A549 (cell line): ENCODE results near the gene SEC31A. TPM values are rescaled to one million over a fixed set of nuclear protein-coding genes. Genes with fewer than 3 reads are reported as not detected.
"Not testable (repeated sequence)": the region's sequence is repeated elsewhere in the genome, so short reads cannot be mapped to it uniquely, and the experiment has no call there.

ENCODE experiments used
- ATAC-seq, 2 experiments: fragments of 200-7000 bp in 1 of 2; fragments of >200 bp in 1 of 2; cut with Nextera tagmentation in 1 of 2; cut with Tn5 transposase in 1 of 2; 3 replicates each; pipeline versions ENCODE4 v1.8.0 to v1.9.1; 2018 to 2020; ENCODE audit warnings: mild to moderate bottlenecking in 1 of 2, moderate library complexity in 1 of 2
- CTCF ChIA-PET: fragments of 300-600 bp; sonication (Branson Sonifier 250); formaldehyde crosslinking; extraction: SDS; loops from one replicate; lab custom pipeline; 2021; ENCODE audit warnings: antibody characterized with exemption, inconsistent platforms; lab: Yijun Ruan, JAX
- POLR2A ChIA-PET: fragments of 350-600 bp; formaldehyde crosslinking; extraction: SDS; loops from one replicate; lab custom pipeline; 2021; ENCODE audit warnings: antibody characterized with exemption, inconsistent platforms; lab: Yijun Ruan, JAX
- DNase-seq, 2 experiments: peaks; one replicate each; pipeline versions ENCODE4 v3.0.0 to v3.0.0-alpha.2; 2011 to 2016; ENCODE audit warnings: low read depth in 1 of 2, low spot score in 1 of 2
- FAIRE-seq: peaks from 2 replicates; lab custom pipeline; 2011; peaks lifted over from hg19 to GRCh38; lab: Jason Lieb, UNC
- H3K27ac ChIP-seq, 2 experiments: fragments of >200 bp; sonication (Bioruptor Twin); formaldehyde crosslinking; 3 replicates each; pipeline ENCODE4 v1.5.1; 2016 to 2017
- H3K4me1 ChIP-seq: fragments of >200 bp; sonication (Bioruptor Twin); formaldehyde crosslinking; 3 replicates; pipeline ENCODE4 v1.6.1; 2016
- H3K4me2 ChIP-seq: fragments of >200 bp; sonication (Bioruptor Twin); formaldehyde crosslinking; 3 replicates; pipeline ENCODE4 v1.6.1; 2016
- H3K4me3 ChIP-seq: fragments of >200 bp; sonication (Bioruptor Twin); formaldehyde crosslinking; 3 replicates; pipeline ENCODE4 v1.5.1; 2016
- H3K9me3 ChIP-seq: fragments of >200 bp; sonication (Bioruptor Twin); formaldehyde crosslinking; 3 replicates; pipeline ENCODE4 v1.6.1; 2016
- ATOH8 ChIP-seq: fragments of 250-450 bp; sonication (Bioruptor Pico); IDR thresholded peaks from 2 replicates; pipeline ENCODE4 v1.5.0; 2020; ENCODE audit warnings: low read depth, mild to moderate bottlenecking, moderate library complexity
- BHLHE40 ChIP-seq: IDR thresholded peaks from 2 replicates; pipeline ENCODE4 v1.6.1; 2012; ENCODE audit warnings: low read depth, low read length, inconsistent platforms
- CBX8 ChIP-seq: fragments of 200-600 bp; sonication (generic); IDR thresholded peaks from 2 replicates; pipeline ENCODE4 v1.6.1; 2016
- CEBPB ChIP-seq, 2 experiments: fragments of >200 bp in 1 of 2; sonication (Bioruptor Twin) in 1 of 2; formaldehyde crosslinking in 1 of 2; IDR thresholded peaks; 2 replicates each; pipeline ENCODE4 v1.6.1; 2012 to 2016
- E2F6 ChIP-seq: IDR thresholded peaks from 2 replicates; pipeline ENCODE4 v1.6.1; 2012; ENCODE audit warnings: low read depth, borderline replicate concordance
- EHMT2 ChIP-seq: fragments of 200-600 bp; sonication (generic); IDR thresholded peaks from 2 replicates; pipeline ENCODE4 v1.6.1; 2016; ENCODE audit warnings: antibody characterized with exemption, low read depth, mild to moderate bottlenecking, moderate library complexity
- ELK1 ChIP-seq: fragments of 150-350 bp; IDR thresholded peaks from 2 replicates; pipeline ENCODE4 v1.6.1; 2014; ENCODE audit warnings: low read depth, mild to moderate bottlenecking, low read length
- FOSB ChIP-seq: fragments of 250-450 bp; sonication (Bioruptor Pico); IDR thresholded peaks from 2 replicates; pipeline ENCODE4 v1.5.0; 2020; ENCODE audit warnings: mild to moderate bottlenecking, moderate library complexity
- FOSL2 ChIP-seq, 2 experiments: fragments of 450-650 bp in 1 of 2; fragments of >200 bp in 1 of 2; sonication (Bioruptor Twin) in 1 of 2; formaldehyde crosslinking; IDR thresholded peaks; 2 replicates each; pipeline versions ENCODE4 v1.5.0 to v1.6.1; 2016 to 2020; ENCODE audit warnings: mild to moderate bottlenecking in 1 of 2, moderate library complexity in 1 of 2
- FOXS1 ChIP-seq: fragments of 250-450 bp; sonication (Bioruptor Pico); IDR thresholded peaks from 2 replicates; pipeline ENCODE4 v1.5.0; 2020; ENCODE audit warnings: mild to moderate bottlenecking, moderate library complexity
- GATA3 ChIP-seq: IDR thresholded peaks from 2 replicates; pipeline ENCODE4 v1.6.1; 2012; ENCODE audit warnings: borderline replicate concordance
- HDAC2 ChIP-seq: fragments of 200-600 bp; sonication (generic); IDR thresholded peaks from 2 replicates; pipeline ENCODE4 v1.6.1; 2016
- HES2 ChIP-seq: fragments of >200 bp; sonication (Bioruptor Twin); formaldehyde crosslinking; IDR thresholded peaks from 2 replicates; pipeline ENCODE4 v1.6.1; 2016
- JUN ChIP-seq, 2 experiments: fragments of >200 bp; sonication (Bioruptor Twin); formaldehyde crosslinking; IDR thresholded peaks; 2 replicates in 1 of 2; 3 replicates in 1 of 2; pipeline ENCODE4 v1.6.1; 2016 to 2017
- KDM1A ChIP-seq: fragments of 200-600 bp; sonication (generic); IDR thresholded peaks from 2 replicates; pipeline ENCODE4 v1.6.1; 2016; ENCODE audit warnings: low read depth, mild to moderate bottlenecking
- KDM5A ChIP-seq: fragments of 200-600 bp; sonication (generic); IDR thresholded peaks from 2 replicates; pipeline ENCODE4 v1.6.1; 2016; ENCODE audit warnings: antibody characterized with exemption, mild to moderate bottlenecking
- MAFK ChIP-seq: fragments of 450-650 bp; IDR thresholded peaks from 2 replicates; pipeline ENCODE4 v1.6.1; 2014; ENCODE audit not compliant: partially characterized antibody
- NPAS2 ChIP-seq: fragments of 250-450 bp; sonication (Bioruptor Pico); IDR thresholded peaks from 2 replicates; pipeline ENCODE4 v1.8.0; 2022; ENCODE audit warnings: mild to moderate bottlenecking, moderate library complexity, borderline replicate concordance
- NR3C1 ChIP-seq: fragments of >200 bp; sonication (Bioruptor Twin); formaldehyde crosslinking; IDR thresholded peaks from 3 replicates; pipeline ENCODE4 v1.6.1; 2017
- PHF8 ChIP-seq: fragments of 200-600 bp; sonication (generic); IDR thresholded peaks from 2 replicates; pipeline ENCODE4 v1.6.1; 2016; ENCODE audit warnings: low read depth, mild to moderate bottlenecking, antibody characterized with exemption, moderate library complexity, borderline replicate concordance
- POLR2AphosphoS2 ChIP-seq: conservative IDR thresholded peaks from 2 replicates; pipeline ENCODE4 v1.6.1; 2012; ENCODE audit warnings: low read length, improper control_type of control experiment, inconsistent platforms
- RNF2 ChIP-seq: fragments of 200-600 bp; sonication (generic); IDR thresholded peaks from 2 replicates; pipeline ENCODE4 v1.6.1; 2016; ENCODE audit warnings: low read depth, mild to moderate bottlenecking, antibody characterized with exemption, moderate library complexity, borderline replicate concordance
- SMC3 ChIP-seq: fragments of >200 bp; sonication (Bioruptor Twin); formaldehyde crosslinking; IDR thresholded peaks from 3 replicates; pipeline ENCODE4 v1.6.1; 2018; ENCODE audit warnings: inconsistent platforms
- SREBF2 ChIP-seq: fragments of 450-650 bp; IDR thresholded peaks from 2 replicates; pipeline ENCODE4 v1.6.1; 2014; ENCODE audit warnings: mild to moderate bottlenecking, moderate library complexity
- TP53 ChIP-seq: fragments of 250-450 bp; sonication (Bioruptor Pico); IDR thresholded peaks from 2 replicates; pipeline ENCODE4 v1.5.0; 2021; ENCODE audit warnings: mild to moderate bottlenecking, moderate library complexity
- ZC3H11A ChIP-seq: fragments of 450-650 bp; IDR thresholded peaks from 2 replicates; pipeline ENCODE4 v1.6.1; 2014; ENCODE audit warnings: antibody characterized with exemption, mild to moderate bottlenecking
- ZFP36 ChIP-seq: fragments of 450-650 bp; IDR thresholded peaks from 2 replicates; pipeline ENCODE4 v1.6.1; 2014; ENCODE audit warnings: borderline replicate concordance; ENCODE audit not compliant: partially characterized antibody
- ZSCAN20 ChIP-seq: fragments of 250-450 bp; sonication (Bioruptor Pico); IDR thresholded peaks from 2 replicates; pipeline ENCODE4 v1.8.0; 2022; ENCODE audit warnings: mild to moderate bottlenecking, moderate library complexity
- WGBS: methylation state at CpG from one replicate; pipeline ENCODE4 v1.1.6; 2017; ENCODE audit errors: missing lambda C conversion rate; 5-methylcytosine and 5-hydroxymethylcytosine counted together
- polyA plus RNA-seq, 4 experiments: library from polyadenylated mRNA; depleted of rRNA in 3 of 4; stranded (reverse); fragments of >200 nt; fragmentation: RNase III in 1 of 4; extraction: RNeasy Plus Mini Kit Qiagen cat#74134 plus additional on column Dnase treatment in 1 of 4; gene quantifications; 2 replicates in 3 of 4; 3 replicates in 1 of 4; pipeline ENCODE4 v1.2.3, GENCODE V29; 2011 to 2017

SEC31A gene
- polyA plus RNA-seq, 2 of the 4 experiments (the other 2 are of a cell fraction), result 67.8 to 127 TPM

- H3K4me2 ChIP-seq, result peak overlapping the region; percentile 28; the same call in 2 of the 3 replicates
- H3K9me3 ChIP-seq; H3K4me3 ChIP-seq; CTCF ChIA-PET; FAIRE-seq; ATAC-seq; DNase-seq; TF ChIP-seq FOSL2 (IDR thresholded peaks at IDR 0.05): not testable (repeated sequence)
- 63% methylated on average over 6 of the region's 6 CpGs for WGBS
- POLR2A ChIA-PET, result interaction anchor here (0.8 kb wide), 1 partner anchor 8 kb away, joined by 3 read pairs; no protein-coding TSS in a partner anchor
- peak; percentile 11; the same call in 1 of the 2 replicates for TF ChIP-seq FOSL2 (CRISPR knock-in tag; IDR thresholded peaks at IDR 0.05)
- H3K4me1 ChIP-seq, result peaks cover 14% of the 10 kb centered on the region
- H3K27ac ChIP-seq, result peak overlapping the region in 1 of 2 experiments; percentile 68; a peak in 3 of 6 replicates
Measured at GRCh38 chr4:82866033-82866432, 24.9 kb downstream of the SEC31A start.

- DNase-seq (peak in 1 of 2 experiments; percentile 49), ATAC-seq (peak; percentile 40 to 64; a peak in 1 of 6 replicates), FAIRE-seq (no peak)
- H3K4me1 ChIP-seq, result peaks cover 14% of the 10 kb centered on the region
- 31% methylated on average over 1 of the region's 1 CpG for WGBS
- no peak overlapping the region for H3K4me3 ChIP-seq
- no peaks in the 10 kb centered on the region for H3K9me3 ChIP-seq
- H3K4me2 ChIP-seq, result peak overlapping the region; percentile 28; the same call in 2 of the 3 replicates
- TF ChIP-seq POLR2AphosphoS2 (no peak), ZSCAN20 (CRISPR knock-in tag) (no peak), KDM1A (no peak), TP53 (no peak), HDAC2 (no peak), SMC3 (no peak), ELK1 (no peak), ATOH8 (no peak), RNF2 (no peak), ZFP36 (no peak), E2F6 (no peak), HES2 (no peak), FOXS1 (no peak), FOSB (no peak), SREBF2 (no peak), CBX8 (no peak), BHLHE40 (no peak), MAFK (no peak), ZC3H11A (no peak), KDM5A (no peak)
- no peak overlapping the region for H3K27ac ChIP-seq
- CTCF ChIA-PET, result no interaction called here
- POLR2A ChIA-PET, result interaction anchor here (0.8 kb wide), 1 partner anchor 8 kb away, joined by 3 read pairs; no protein-coding TSS in a partner anchor
Measured at GRCh38 chr4:82865592-82865991, 25.4 kb downstream of the SEC31A start.

GRCh38 chr4:82864336-82864979, 26.5 kb downstream of the SEC31A start:
- Histone ChIP-seq H3K4me1 (peaks cover 14% of the 10 kb centered on the region), H3K9me3 (no peaks in the 10 kb centered on the region)
- CTCF ChIA-PET, result interaction anchor here (1.4 kb wide), 1 partner anchor 22 kb away, joined by 4 read pairs; no protein-coding TSS in a partner anchor
- FAIRE-seq, result no peak
- TF ChIP-seq RNF2, result no peak
- TF ChIP-seq PHF8, result no peak
- no peak for TF ChIP-seq EHMT2
- no peak for TF ChIP-seq CEBPB (IDR thresholded peaks at IDR 0.05)
- no peak for TF ChIP-seq KDM1A
- no peak for TF ChIP-seq NR3C1
- TF ChIP-seq ATOH8, result no peak
- no peak for TF ChIP-seq JUN (IDR thresholded peaks at IDR 0.05)
- no peak for TF ChIP-seq GATA3
- TF ChIP-seq NPAS2, result no peak
- TF ChIP-seq, all 56 proteins: peak for 0
- ATAC-seq (no peak), DNase-seq (no peak)
- POLR2A ChIA-PET, result no interaction called here
- WGBS, result 86% methylated on average over 6 of the region's 6 CpGs
- Histone ChIP-seq H3K27ac (no peak overlapping the region), H3K4me2 (no peak overlapping the region), H3K4me3 (no peak overlapping the region)
